Aorta (tissue), 5 donors: ENCODE measurements around the gene RHOBTB3. TPM values are rescaled to one million over a fixed set of nuclear protein-coding genes. Genes with fewer than 3 reads are reported as not detected.

Source experiments
- ATAC-seq: fragments of 200-7000 bp; cut with Tn5 transposase; one replicate; pipeline ENCODE4 v1.9.1; 2022; ENCODE audit warnings: moderate library complexity; ENCODE audit not compliant: low FRiP score
- DNase-seq, 2 donors: peaks; one replicate each; pipeline ENCODE4 v3.0.0-alpha.2; 2020
- H3K27ac ChIP-seq, 2 donors: one replicate each; pipeline ENCODE4 v1.5.1; 2013; ENCODE audit warnings: low read length in 2 of 2, mild to moderate bottlenecking in 2 of 2, moderate library complexity in 2 of 2, control low read depth in 1 of 2, inconsistent platforms in 1 of 2, low read depth in 1 of 2
- H3K27me3 ChIP-seq, 2 donors: one replicate each; pipeline ENCODE4 v1.6.1; 2013; ENCODE audit warnings: control low read depth in 1 of 2, low read length in 1 of 2, mild to moderate bottlenecking in 1 of 2, moderate library complexity in 1 of 2; ENCODE audit not compliant: insufficient read depth in 2 of 2, control insufficient read depth in 1 of 2
- H3K36me3 ChIP-seq, 2 donors: one replicate each; pipeline ENCODE4 v1.6.1; 2013; ENCODE audit warnings: control low read depth in 1 of 2, low read length in 1 of 2, mild to moderate bottlenecking in 1 of 2; ENCODE audit not compliant: insufficient read depth in 2 of 2, control insufficient read depth in 1 of 2
- H3K4me1 ChIP-seq, 2 donors: one replicate each; pipeline ENCODE4 v1.6.1; 2013; ENCODE audit warnings: low read length in 2 of 2, control low read depth in 1 of 2, mild to moderate bottlenecking in 1 of 2, moderate library complexity in 1 of 2; ENCODE audit not compliant: insufficient read depth in 2 of 2, control insufficient read depth in 1 of 2
- H3K4me3 ChIP-seq, 2 donors: one replicate each; pipeline ENCODE4 v1.5.1; 2013; ENCODE audit warnings: low read length in 2 of 2, control low read depth in 1 of 2, mild to moderate bottlenecking in 1 of 2
- H3K9me3 ChIP-seq: one replicate; pipeline ENCODE4 v1.6.1; 2013; ENCODE audit warnings: mild to moderate bottlenecking, low read length; ENCODE audit not compliant: control insufficient read depth
- WGBS, 2 donors: extraction: QIAGEN DNeasy Blood & Tissue Kit; methylation state at CpG; one replicate each; pipeline ENCODE4 v1.1.7; 2013; 5-methylcytosine and 5-hydroxymethylcytosine counted together
- intact Hi-C, 2 donors: fragments of 100-400 bp; cut with DNase I; formaldehyde crosslinking; loops; one replicate each; pipeline versions ENCODE4 v1.14.2 to v1.15.0; 2022
- polyA plus RNA-seq, 2 donors: library from polyadenylated mRNA; stranded (reverse); fragments of 200-250 nt; gene quantifications; one replicate each; pipeline ENCODE4 v1.2.3, GENCODE V29; 2013
- total RNA-seq, 2 donors: library from RNA; stranded (reverse); fragmentation: NEBNext Ultra II Directional; extraction: Animal tissue kit (Norgen Biotek cat#: 25700); gene quantifications; one replicate each; pipeline ENCODE4 v1.2.1, GENCODE V29; 2021
- donor health status: healthy with polysubstance abuse.
- donor health status: Bipolar disorder and iron deficiency.
- donor health status: DM: no; HTN: no; CAD: no.
- donor health status: DM: no; HTN: no; CAD: no.
- donor health status: DM: yes; HTN: yes; CAD: no.

The RHOBTB3 gene
- total and polyA plus RNA-seq, 4 donors = 11.8 to 53.2 (median 25.1) TPM

DNA sequence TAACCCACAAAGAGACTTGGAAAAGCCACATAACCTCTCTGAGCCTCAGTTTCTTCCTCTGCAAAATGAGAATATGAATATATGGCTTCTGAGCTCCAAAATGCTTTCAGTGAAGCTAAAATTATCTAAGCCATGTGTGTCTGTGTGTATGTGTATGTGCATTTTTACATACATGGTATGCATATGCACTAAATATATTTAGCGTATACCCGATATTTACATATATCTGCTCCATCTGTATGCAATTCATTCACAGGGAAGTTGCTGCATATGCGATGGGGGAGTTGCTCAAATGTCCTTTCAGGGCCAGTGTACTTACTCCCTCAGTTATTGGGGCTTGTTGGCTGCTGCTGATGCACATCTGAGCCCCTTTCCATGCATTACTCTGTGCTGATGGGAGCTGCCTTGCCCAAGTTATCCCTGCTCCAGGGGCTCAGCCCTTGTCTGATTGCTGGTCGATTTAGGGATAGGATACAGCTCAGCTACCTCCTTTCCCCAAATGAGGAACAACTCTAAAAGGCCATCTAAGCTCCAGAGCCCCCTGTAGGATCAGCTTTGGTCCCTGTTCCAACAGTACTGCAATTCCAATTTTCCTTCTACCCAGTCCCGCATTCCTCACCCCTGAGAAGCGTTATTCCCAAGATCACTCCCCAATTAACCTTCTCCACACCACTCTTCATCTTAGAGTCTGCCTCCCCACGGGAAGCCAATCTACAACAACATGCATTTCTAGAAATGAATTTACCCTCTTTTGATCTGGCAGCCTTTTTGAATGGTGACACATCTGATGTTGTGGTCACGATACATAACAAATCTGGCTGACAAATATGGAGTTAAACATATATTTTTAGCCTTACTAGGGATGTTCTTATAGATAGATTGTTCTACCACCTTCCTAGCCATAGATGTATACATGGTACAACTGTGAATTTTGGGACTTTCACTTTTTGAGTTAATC is 15.9 kb downstream of the RHOBTB3 start:
- intact Hi-C loops = no loop called here
- Histone ChIP-seq H3K4me3 (no peak overlapping the region), H3K4me1 (no peaks in the 10 kb centered on the region), H3K27me3 (no peaks in the 10 kb centered on the region), H3K36me3 (peaks cover 0 to 2% of the 10 kb centered on the region in 2 donors), H3K27ac (no peak overlapping the region), H3K9me3 (no peaks in the 10 kb centered on the region)
- 94 to 95% methylated on average over 8 of the region's 8 CpGs for WGBS, 2 donors
- ATAC-seq (no peak), DNase-seq (no peak)

DNA sequence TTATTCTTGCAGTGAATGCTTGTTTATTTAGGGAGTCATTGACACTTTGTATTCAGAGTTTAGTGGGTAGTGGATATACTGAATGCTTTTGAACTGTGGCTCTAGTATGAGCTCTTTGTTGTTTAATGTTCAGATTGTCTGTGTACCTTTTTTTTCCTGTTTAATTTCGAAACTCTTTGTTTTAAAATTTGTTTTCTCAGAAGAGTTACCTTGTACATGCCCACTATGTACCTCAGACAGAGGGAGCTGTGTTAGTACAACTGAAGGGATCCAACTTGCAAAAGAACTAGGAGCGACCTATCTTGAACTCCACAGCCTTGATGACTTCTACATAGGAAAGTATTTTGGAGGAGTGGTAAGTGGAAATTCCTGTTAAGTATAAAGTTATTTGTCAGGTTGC is 17.0 kb downstream of the RHOBTB3 start:
- no peak for DNase-seq
- H3K4me3 ChIP-seq = no peak overlapping the region
- peaks cover 0 to 2% of the 10 kb centered on the region in 2 donors for H3K36me3 ChIP-seq
- H3K27me3 ChIP-seq = no peaks in the 10 kb centered on the region
- WGBS, 2 donors = 49 to 68% methylated on average over 2 of the region's 2 CpGs
- no peaks in the 10 kb centered on the region for H3K4me1 ChIP-seq
- intact Hi-C loops = no loop called here
- no peaks in the 10 kb centered on the region for H3K9me3 ChIP-seq
- no peak overlapping the region for H3K27ac ChIP-seq
- ATAC-seq = no peak

DNA sequence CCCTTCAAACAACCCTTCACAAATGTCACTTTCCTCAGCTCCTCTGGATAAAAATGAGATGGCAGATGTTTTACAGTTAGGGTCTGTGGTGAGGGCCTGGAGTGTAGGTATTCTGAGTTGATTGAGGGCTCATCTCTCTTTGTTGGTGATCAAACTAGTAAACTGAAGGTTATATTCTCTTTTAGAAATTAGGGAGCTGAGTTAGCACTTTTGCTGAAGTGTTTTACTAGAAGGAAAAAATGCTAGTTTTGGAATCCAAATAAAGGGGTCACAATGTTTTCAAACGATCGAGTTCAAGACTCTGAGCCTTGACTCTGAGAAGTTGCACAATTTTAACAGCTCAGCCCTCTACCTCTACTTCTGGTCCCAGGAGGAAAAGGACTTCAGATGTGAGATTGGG is 23.4 kb downstream of the RHOBTB3 start:
- intact Hi-C loops = no loop called here
- Histone ChIP-seq H3K4me1 (no peaks in the 10 kb centered on the region), H3K9me3 (no peaks in the 10 kb centered on the region), H3K27ac (no peak overlapping the region), H3K4me3 (no peak overlapping the region), H3K36me3 (peaks cover 0 to 2% of the 10 kb centered on the region in 2 donors), H3K27me3 (no peaks in the 10 kb centered on the region)
- DNase-seq (no peak), ATAC-seq (no peak)
- WGBS, 2 donors = 60 to 71% methylated on average over 2 of the region's 2 CpGs

DNA sequence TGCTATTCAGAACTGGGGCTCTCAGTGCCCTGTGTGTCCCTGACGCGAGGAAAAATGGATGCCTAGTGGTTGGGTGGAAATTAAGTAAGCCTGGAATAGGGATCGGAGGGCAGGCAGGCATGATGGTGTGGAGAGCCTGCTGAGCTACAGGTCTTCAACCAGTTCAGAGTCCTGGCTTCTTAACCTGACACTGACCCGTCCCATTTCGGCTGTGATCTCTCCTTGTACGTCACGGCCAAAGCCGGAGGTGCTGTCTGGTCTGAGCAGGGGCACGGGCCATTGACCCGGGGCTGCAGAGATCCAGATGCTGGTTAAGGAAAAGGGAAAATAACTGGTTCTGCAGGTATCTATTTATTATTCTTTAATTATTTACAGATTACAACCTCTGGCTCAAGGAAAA is 27.9 kb downstream of the RHOBTB3 start:
- intact Hi-C loops = no loop called here
- Histone ChIP-seq H3K27ac (no peak overlapping the region), H3K4me3 (no peak overlapping the region), H3K4me1 (no peaks in the 10 kb centered on the region), H3K27me3 (no peaks in the 10 kb centered on the region), H3K9me3 (no peaks in the 10 kb centered on the region), H3K36me3 (peaks cover 0 to 2% of the 10 kb centered on the region in 2 donors)
- DNase-seq = no peak
- 91 to 94% methylated on average over 10 of the region's 10 CpGs for WGBS, 2 donors
- no peak for ATAC-seq

DNA sequence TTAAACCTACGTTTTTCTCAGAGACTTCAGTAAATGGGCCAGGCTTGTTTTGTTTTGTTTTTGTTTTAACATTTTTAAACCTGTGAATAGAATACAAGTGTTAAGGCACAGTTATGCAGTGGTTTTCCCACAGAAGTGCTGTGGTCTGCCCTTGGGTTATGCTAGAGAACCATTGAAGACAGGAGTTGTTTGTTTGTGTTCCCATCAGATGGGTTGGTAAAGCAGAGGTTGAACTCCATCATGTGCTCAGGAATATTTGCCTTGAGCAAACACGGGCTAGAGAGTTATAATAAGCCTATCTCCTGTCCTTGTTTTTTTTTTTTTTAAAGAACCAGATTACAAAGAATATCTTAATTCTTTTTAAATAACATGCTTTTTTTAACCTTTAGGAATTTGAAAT is 28.5 kb downstream of the RHOBTB3 start:
- WGBS, 2 donors = 32 to 38% methylated on average over 2 of the region's 2 CpGs
- no peak overlapping the region for H3K27ac ChIP-seq
- no peak for ATAC-seq

DNA sequence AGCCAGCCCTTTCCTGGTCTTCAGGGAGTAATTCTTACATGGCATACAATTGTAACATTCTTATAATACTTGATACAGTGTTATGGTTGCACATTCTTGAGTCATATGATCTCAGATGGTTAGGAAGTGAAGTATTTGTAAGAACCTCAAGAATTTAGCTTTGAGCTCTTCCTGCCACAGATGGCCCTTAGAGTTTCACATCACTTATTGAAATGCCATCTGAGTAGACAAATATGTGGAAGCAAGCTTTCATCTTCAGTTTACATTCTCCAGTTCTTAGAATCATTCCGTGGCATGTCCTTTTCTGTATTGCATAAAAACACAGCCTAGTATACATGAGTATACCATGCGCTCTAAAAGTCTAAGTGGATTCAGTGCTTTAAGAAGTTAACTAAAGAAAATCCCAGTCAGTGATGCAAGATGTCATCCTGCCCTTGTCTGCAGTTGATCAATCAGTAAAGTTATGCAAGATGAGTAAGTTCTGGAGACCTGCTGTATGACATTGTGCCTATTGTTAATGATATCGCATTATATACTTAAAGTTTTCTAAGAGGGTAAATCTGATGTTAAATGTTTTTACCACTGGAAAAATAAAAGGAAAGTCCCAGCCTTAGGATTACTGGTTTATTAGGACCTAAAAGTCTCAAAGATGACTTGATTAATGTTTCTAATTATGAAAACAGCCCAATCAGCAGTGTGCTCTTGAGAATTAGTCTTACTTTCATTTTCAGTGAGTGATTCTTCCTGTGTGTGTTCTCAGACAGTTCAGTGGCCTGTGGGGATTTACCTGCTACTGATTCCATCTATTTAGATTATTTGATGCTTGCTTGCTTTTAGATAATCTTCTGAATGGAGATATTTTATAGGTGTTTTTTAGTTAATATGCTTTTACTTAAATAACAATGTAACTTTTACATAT is 29.4 kb downstream of the RHOBTB3 start:
- WGBS, 2 donors = 54 to 57% methylated on average over 3 of the region's 3 CpGs
- intact Hi-C loops = no loop called here

More for the DNA sequence above, 28.5 kb downstream of the RHOBTB3 start:
- Histone ChIP-seq H3K36me3 (peaks cover 0 to 2% of the 10 kb centered on the region in 2 donors), H3K9me3 (no peaks in the 10 kb centered on the region), H3K4me1 (no peaks in the 10 kb centered on the region), H3K4me3 (no peak overlapping the region), H3K27me3 (no peaks in the 10 kb centered on the region)
- intact Hi-C loops = no loop called here
- no peak for DNase-seq

DNA sequence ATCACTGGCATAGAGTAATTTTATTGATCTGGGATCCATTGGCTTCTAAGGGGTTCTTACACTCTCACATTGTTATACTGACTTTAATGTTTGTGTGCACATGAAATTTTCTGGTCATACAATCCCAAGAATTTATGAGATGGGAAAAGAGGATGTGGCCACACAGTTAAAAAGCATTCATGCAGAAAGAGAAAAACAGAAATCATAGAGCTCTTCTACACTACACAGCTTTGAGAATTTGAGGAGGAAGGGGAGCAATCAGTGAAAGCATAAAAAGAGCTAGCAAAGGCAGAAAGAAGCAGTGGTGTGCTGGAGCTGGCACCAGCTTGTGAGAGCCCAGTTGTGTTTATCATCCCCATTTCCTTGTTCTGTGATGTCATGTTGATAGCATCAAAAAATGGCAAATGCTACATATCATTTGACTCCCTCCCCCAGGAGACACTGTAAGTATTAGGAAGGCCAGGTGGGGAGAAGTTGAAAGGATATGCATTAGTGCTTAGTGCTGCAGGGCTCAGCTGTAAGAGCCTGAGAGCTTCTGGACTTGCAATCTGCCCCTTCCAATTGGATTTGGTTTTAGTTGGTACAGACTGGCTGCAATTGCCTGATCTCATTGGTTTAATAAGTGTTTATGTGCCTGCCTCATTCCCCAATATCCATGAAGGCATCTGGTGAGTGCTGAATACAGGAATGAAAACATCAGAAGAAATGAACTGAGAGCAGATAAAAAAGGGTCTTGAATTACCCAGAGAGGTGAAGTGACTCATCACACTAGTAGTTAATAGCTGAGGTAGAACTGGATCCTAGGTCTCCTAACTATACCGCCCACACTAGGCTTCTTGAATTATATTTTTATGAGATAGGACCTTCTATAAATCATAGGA is 30.9 kb downstream of the RHOBTB3 start:
- intact Hi-C loops = no loop called here
- WGBS, 2 donors = 80 to 96% methylated on average over 1 of the region's 1 CpG
- peaks cover 0 to 2% of the 10 kb centered on the region in 2 donors for H3K36me3 ChIP-seq
- ATAC-seq (no peak), DNase-seq (no peak)
- no peak overlapping the region for H3K4me3 ChIP-seq
- no peaks in the 10 kb centered on the region for H3K4me1 ChIP-seq
- H3K9me3 ChIP-seq = no peaks in the 10 kb centered on the region
- no peak overlapping the region for H3K27ac ChIP-seq
- H3K27me3 ChIP-seq = no peaks in the 10 kb centered on the region

More for the DNA sequence above, 29.4 kb downstream of the RHOBTB3 start:
- Histone ChIP-seq H3K36me3 (peaks cover 0 to 2% of the 10 kb centered on the region in 2 donors), H3K4me1 (no peaks in the 10 kb centered on the region), H3K27ac (no peak overlapping the region), H3K4me3 (no peak overlapping the region), H3K9me3 (no peaks in the 10 kb centered on the region), H3K27me3 (no peaks in the 10 kb centered on the region)
- DNase-seq (no peak), ATAC-seq (peak; percentile 19)

DNA sequence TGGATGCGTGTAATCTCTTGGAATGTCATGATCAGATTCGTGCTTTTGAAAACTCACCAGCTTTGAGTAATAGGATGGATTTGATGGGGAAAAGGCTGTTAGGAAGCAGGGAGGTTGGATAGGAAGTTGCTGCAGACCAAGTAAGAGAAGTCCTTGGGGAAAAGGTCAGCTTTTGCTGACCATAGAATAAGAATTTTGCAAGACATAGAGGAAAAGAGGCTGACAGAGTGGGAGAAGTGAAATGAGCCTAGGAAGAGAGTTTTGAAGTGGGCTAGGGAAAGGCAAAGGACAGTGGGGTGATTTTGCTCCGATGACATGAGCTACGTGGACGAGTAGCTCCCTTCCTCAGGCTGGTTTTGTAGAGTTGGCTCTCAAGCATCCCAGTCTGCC is 31.5 kb downstream of the RHOBTB3 start:
- no peaks in the 10 kb centered on the region for H3K27me3 ChIP-seq
- 88% methylated on average over 5 of the region's 5 CpGs for WGBS, 2 donors
- no peak overlapping the region for H3K4me3 ChIP-seq
- no peak overlapping the region for H3K27ac ChIP-seq
- H3K36me3 ChIP-seq = peaks cover 0 to 2% of the 10 kb centered on the region in 2 donors
- intact Hi-C loops = no loop called here
- no peak for ATAC-seq
- no peak for DNase-seq
- no peaks in the 10 kb centered on the region for H3K9me3 ChIP-seq
- H3K4me1 ChIP-seq = no peaks in the 10 kb centered on the region
